NCI-H748 (cell line): Measurements from ENCODE around the gene TTC38.
"Not testable (repeated sequence)": the region's sequence is repeated elsewhere in the genome, so short reads cannot be mapped to it uniquely, and the experiment has no call there.

Experiments
- DNase-seq: peaks from one replicate; lab custom pipeline; 2025; ENCODE audit not compliant: unreplicated experiment; lab: John Stamatoyannopoulos, UW

The TTC38 gene

GRCh38 chr22:46245511-46245910 lies 22.3 kb upstream of the TTC38 start:
- no peak for DNase-seq

- DNase-seq, result no peak
Measured at GRCh38 chr22:46246178-46246577, 21.6 kb upstream of the TTC38 start.

- no peak for DNase-seq
Measured at GRCh38 chr22:46247443-46247975, 20.3 kb upstream of the TTC38 start.

- DNase-seq, result peak; percentile 93
Measured at GRCh38 chr22:46250035-46250782, 17.6 kb upstream of the TTC38 start, which contains the start of gene CDPF1. Gene CDPF1, minus strand, starts transcription at chr22:46250293. Its CDS starts 2,009 bp downstream, at chr22:46248284.

GRCh38 chr22:46250783-46251125 lies 17.1 kb upstream of the TTC38 start:
- DNase-seq, result no peak

- no peak for DNase-seq
Measured at GRCh38 chr22:46251266-46251665, 16.5 kb upstream of the TTC38 start.

GRCh38 chr22:46251816-46252380 lies 15.9 kb upstream of the TTC38 start:
- no peak for DNase-seq

GRCh38 chr22:46256358-46256958 lies 11.3 kb upstream of the TTC38 start:
- no peak for DNase-seq

- DNase-seq, result no peak
Measured at GRCh38 chr22:46259374-46259773, 8.4 kb upstream of the TTC38 start.

GRCh38 chr22:46260038-46260437 lies 7.8 kb upstream of the TTC38 start:
- DNase-seq, result no peak

GRCh38 chr22:46262449-46263215 lies 5.2 kb upstream of the TTC38 start:
- DNase-seq, result no peak

GRCh38 chr22:46263216-46263590 lies 4.6 kb upstream of the TTC38 start, which contains the start of gene PKDREJ:
Gene PKDREJ, minus strand, starts transcription at chr22:46263343. Its CDS starts 21 bp downstream, at chr22:46263322.
- DNase-seq, result no peak

GRCh38 chr22:46264520-46264919 lies 3.3 kb upstream of the TTC38 start:
- DNase-seq, result not testable (repeated sequence)

- not testable (repeated sequence) for DNase-seq
Measured at GRCh38 chr22:46265627-46266026, 2.2 kb upstream of the TTC38 start.

- DNase-seq, result no peak
Measured at GRCh38 chr22:46269564-46269963, 1.8 kb downstream of the TTC38 start.

GRCh38 chr22:46272196-46272595 lies 4.4 kb downstream of the TTC38 start:
- no peak for DNase-seq

- no peak for DNase-seq
Measured at GRCh38 chr22:46272762-46273431, 5.1 kb downstream of the TTC38 start.

- no peak for DNase-seq
Measured at GRCh38 chr22:46273432-46274148, 5.8 kb downstream of the TTC38 start.

- DNase-seq, result no peak
Measured at GRCh38 chr22:46274381-46274780, 6.6 kb downstream of the TTC38 start.

GRCh38 chr22:46275455-46276122 lies 7.8 kb downstream of the TTC38 start:
- no peak for DNase-seq
